DND-41 (cell line): ENCODE data around the gene SNAP25.

Experiments used
- EZH2 ChIP-seq: IDR thresholded peaks from 3 replicates; pipeline ENCODE4 v1.6.1; 2012; ENCODE audit warnings: borderline replicate concordance, low read depth, mild to moderate bottlenecking, moderate library complexity, low read length, inconsistent platforms; ENCODE audit not compliant: severe bottlenecking
- TF ChIP-seq, protein P1 (sequence below): IDR thresholded peaks from 2 replicates; pipeline ENCODE4 v1.5.1; 2012; ENCODE audit warnings: borderline replicate concordance, low read length, moderate library complexity, mild to moderate bottlenecking; ENCODE audit not compliant: poor library complexity, severe bottlenecking; ENCODE audit errors: extremely low read depth

DNA sequence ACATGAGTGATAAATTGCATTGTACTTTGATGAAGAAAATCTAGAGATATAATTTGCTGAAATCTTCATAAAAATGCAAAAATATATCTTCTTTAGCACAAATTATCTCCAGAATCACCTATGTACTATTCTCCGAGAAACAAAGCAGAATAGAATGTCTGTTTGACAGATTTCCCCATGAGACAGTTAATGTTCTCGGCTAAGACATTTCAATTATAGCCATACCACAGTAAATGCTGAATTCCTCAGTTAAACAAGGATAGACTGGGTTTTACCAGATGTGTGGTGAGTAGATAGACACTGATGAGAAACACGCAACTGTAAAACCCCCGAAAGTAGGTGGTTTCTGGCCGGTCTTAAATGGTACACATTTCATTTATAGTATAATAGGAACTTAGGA, 69.8 kb downstream of the SNAP25 start:
- TF ChIP-seq EZH2, result no peak
- TF ChIP-seq, protein P1, sequence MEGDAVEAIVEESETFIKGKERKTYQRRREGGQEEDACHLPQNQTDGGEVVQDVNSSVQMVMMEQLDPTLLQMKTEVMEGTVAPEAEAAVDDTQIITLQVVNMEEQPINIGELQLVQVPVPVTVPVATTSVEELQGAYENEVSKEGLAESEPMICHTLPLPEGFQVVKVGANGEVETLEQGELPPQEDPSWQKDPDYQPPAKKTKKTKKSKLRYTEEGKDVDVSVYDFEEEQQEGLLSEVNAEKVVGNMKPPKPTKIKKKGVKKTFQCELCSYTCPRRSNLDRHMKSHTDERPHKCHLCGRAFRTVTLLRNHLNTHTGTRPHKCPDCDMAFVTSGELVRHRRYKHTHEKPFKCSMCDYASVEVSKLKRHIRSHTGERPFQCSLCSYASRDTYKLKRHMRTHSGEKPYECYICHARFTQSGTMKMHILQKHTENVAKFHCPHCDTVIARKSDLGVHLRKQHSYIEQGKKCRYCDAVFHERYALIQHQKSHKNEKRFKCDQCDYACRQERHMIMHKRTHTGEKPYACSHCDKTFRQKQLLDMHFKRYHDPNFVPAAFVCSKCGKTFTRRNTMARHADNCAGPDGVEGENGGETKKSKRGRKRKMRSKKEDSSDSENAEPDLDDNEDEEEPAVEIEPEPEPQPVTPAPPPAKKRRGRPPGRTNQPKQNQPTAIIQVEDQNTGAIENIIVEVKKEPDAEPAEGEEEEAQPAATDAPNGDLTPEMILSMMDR, result no peak
